Measurements from ENCODE around the gene ANKRD2. TPM values are rescaled to one million over a fixed set of nuclear protein-coding genes. Genes with fewer than 3 reads are reported as not detected.

The ANKRD2 gene
- polyA plus RNA-seq, 1 experiment, result 0.05 TPM

DNA sequence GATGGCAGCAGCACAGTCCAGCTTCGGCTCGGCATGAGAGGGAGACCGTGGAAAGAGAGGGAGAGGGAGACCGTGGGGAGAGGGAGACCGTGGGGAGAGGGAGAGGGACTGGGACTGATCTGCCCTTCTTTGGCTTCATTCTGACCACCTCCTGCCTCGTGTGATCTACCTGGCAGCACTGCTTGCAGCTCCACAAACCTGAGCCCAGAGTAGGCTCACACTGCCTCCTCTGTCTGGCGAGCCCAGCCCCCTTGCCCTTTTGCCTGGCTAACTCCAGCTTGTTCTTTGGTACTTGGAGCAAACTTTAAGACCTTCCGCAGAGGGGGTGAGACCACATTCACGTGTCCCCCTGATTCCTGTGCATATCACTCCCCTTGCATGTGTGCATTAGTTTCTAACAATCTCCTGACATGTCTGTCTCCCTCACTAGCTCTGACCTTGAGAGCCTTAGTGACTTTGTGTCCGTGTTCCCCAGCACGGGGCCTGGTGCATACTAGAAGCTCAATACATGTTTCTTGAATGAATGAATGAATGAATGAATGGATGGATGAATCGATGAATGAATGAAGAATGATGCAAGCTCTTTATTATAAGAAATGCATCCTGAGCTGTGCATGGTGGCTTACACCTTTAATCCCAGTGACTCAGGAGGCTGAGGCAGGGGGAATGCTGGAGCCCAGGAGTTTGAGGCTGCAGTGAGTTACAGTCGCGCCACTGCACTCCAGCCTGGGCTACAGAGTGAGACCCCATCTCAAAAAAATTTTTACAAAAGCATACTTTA lies 42.7 kb upstream of the ANKRD2 start:
- POLR2A ChIA-PET, result no interaction called here
- CTCF ChIA-PET, result interaction anchor here (1.4 kb wide), 1 partner anchor 24 kb away, joined by 5 read pairs; no protein-coding TSS in a partner anchor
- H3K4me3 ChIP-seq (ENCODE audit: low read depth, low read length), result no peak overlapping the region
- TF ChIP-seq, protein P1, sequence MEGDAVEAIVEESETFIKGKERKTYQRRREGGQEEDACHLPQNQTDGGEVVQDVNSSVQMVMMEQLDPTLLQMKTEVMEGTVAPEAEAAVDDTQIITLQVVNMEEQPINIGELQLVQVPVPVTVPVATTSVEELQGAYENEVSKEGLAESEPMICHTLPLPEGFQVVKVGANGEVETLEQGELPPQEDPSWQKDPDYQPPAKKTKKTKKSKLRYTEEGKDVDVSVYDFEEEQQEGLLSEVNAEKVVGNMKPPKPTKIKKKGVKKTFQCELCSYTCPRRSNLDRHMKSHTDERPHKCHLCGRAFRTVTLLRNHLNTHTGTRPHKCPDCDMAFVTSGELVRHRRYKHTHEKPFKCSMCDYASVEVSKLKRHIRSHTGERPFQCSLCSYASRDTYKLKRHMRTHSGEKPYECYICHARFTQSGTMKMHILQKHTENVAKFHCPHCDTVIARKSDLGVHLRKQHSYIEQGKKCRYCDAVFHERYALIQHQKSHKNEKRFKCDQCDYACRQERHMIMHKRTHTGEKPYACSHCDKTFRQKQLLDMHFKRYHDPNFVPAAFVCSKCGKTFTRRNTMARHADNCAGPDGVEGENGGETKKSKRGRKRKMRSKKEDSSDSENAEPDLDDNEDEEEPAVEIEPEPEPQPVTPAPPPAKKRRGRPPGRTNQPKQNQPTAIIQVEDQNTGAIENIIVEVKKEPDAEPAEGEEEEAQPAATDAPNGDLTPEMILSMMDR (IDR thresholded peaks at IDR 0.05; ENCODE audit: low read depth, low read length), result no peak
- no peaks in the 10 kb centered on the region for H3K9me3 ChIP-seq (ENCODE audit: control insufficient read depth, insufficient read depth, low read length)
- no peak overlapping the region for H3K27ac ChIP-seq (ENCODE audit: low read depth, low read length)
- no peak for DNase-seq (ENCODE audit: low read depth, low spot score)
- no peaks in the 10 kb centered on the region for H3K27me3 ChIP-seq (ENCODE audit: control insufficient read depth, insufficient read depth, low read length)

DNA sequence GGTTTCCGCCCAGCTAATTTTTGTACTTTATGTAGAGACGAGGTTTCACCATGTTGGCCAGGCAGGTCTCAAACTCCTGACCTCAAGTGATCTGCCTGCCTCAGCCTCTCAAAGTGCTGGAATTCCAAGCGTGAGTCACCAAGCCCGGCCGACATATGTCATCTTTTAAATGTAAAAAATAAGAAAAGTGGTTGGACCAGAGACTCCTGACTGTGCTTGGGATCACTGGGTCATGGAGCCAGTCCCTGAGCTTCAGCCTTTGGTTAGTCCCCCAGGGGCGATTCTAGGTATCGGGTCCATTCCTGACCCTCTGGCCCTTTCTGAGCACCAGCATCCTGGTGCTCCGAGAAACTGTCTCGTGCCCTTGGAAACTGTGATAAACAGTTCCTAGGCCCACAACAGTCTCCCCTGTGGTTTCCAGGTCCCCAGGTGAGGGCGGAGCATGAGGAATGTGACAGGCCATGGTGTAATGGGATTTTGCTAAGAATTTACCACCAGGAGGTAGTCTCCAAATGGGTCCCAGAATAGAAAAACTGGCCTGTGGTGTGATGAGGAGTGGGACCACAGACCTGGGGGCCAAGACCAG lies 41.1 kb upstream of the ANKRD2 start:
- Histone ChIP-seq H3K9me3 (ENCODE audit: control insufficient read depth, insufficient read depth, low read length) (no peaks in the 10 kb centered on the region), H3K4me3 (ENCODE audit: low read depth, low read length) (no peak overlapping the region), H3K27me3 (ENCODE audit: control insufficient read depth, insufficient read depth, low read length) (no peaks in the 10 kb centered on the region), H3K27ac (ENCODE audit: low read depth, low read length) (no peak overlapping the region)
- ChIA-PET POLR2A (interaction anchor here (0.6 kb wide), 1 partner anchor 32 kb away, joined by 4 read pairs; no protein-coding TSS in a partner anchor), CTCF (no interaction called here)
- TF ChIP-seq, protein P1 (IDR thresholded peaks at IDR 0.05; ENCODE audit: low read depth, low read length), result no peak
- DNase-seq (ENCODE audit: low read depth, low spot score), result no peak

DNA sequence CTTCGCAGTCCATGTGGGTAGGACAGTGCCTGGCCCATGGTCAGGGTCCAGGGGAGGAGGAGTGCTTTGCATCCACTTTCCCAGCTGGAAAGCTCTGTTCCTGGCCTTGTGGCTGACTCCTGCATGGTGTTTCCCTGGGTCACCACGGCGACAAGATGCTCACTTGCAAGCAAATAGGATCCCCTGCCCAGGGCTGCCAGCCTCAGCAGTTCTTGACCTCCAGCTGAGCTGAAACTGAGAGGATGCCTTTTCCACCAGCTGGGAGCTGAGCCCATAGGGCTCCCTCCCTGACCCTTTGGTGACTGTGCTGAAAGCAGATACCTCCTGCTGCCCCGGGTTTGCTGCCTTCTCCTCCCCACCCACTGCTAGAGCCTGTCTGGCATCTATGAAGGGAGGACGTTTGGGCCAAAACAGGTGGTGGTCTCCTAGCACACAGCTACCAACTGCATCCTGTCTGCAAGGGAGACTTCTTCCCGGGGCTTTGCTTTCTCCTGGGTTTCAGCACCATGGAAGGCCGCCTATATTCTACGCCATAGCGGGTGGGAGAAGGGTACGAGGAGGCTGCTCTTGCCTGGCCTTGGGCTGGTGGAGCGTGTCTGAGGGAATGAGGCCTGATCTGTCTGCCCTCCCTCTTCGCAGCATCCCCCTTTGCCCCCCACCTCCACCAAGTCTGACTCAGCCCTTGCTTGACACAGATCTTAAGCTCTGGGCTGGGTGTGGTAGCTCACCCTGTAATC lies 39.5 kb upstream of the ANKRD2 start:
- no peaks in the 10 kb centered on the region for H3K9me3 ChIP-seq (ENCODE audit: control insufficient read depth, insufficient read depth, low read length)
- TF ChIP-seq, protein P1 (IDR thresholded peaks at IDR 0.05; ENCODE audit: low read depth, low read length), result no peak
- H3K27me3 ChIP-seq (ENCODE audit: control insufficient read depth, insufficient read depth, low read length), result no peaks in the 10 kb centered on the region
- ChIA-PET CTCF (interaction anchor here (1.0 to 1.5 kb wide), 3 partner anchors 21 to 80 kb away, joined by 3 to 6 read pairs (median 5); partner anchors contain the start of gene ANKRD2), POLR2A (no interaction called here)
- DNase-seq (ENCODE audit: low read depth, low spot score), result no peak
- H3K27ac ChIP-seq (ENCODE audit: low read depth, low read length), result no peak overlapping the region
- H3K4me3 ChIP-seq (ENCODE audit: low read depth, low read length), result no peak overlapping the region

DNA sequence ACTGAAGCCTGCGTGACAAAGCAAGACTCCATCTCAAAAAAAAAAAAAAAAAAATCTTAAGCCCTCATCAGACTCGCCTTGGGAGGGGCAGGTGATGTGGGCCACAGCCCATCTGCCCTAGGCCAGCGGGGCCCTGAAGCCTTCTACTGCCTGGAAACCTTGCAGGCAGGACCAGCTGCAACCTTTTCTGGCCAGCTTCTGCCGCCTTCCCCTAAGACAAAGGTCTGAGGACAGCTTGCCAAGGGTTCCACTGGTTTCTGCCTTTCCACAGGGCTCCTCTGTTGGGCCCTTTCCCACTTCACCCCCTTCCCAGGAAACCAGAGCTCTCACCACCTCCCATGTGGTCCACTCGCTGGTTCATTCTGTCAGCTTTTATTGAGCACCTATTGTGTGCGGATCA lies 38.7 kb upstream of the ANKRD2 start:
- Histone ChIP-seq H3K9me3 (ENCODE audit: control insufficient read depth, insufficient read depth, low read length) (no peaks in the 10 kb centered on the region), H3K4me3 (ENCODE audit: low read depth, low read length) (no peak overlapping the region), H3K27ac (ENCODE audit: low read depth, low read length) (no peak overlapping the region), H3K27me3 (ENCODE audit: control insufficient read depth, insufficient read depth, low read length) (no peaks in the 10 kb centered on the region)
- ChIA-PET POLR2A (no interaction called here), CTCF (interaction anchor here (0.9 to 1.5 kb wide), 8 partner anchors 10 to 79 kb away, joined by 3 to 6 read pairs (median 4); partner anchors contain the start of genes ANKRD2 and UBTD1)
- no peak for DNase-seq (ENCODE audit: low read depth, low spot score)
- TF ChIP-seq, protein P1 (IDR thresholded peaks at IDR 0.05; ENCODE audit: low read depth, low read length), result no peak

Measured in AG04450 (cell line).